NCI-H1048 (cell line): ENCODE data around the gene UNKL.

Source experiments
- DNase-seq: peaks from one replicate; lab custom pipeline; 2025; lab: John Stamatoyannopoulos, UW

The UNKL gene

GRCh38 chr16:1375741-1376410, 38.6 kb downstream of the UNKL start:
- no peak for DNase-seq

- no peak for DNase-seq
Observed at GRCh38 chr16:1375298-1375640, 39.2 kb downstream of the UNKL start.

GRCh38 chr16:1374418-1375297, 39.8 kb downstream of the UNKL start:
- no peak for DNase-seq

- no peak for DNase-seq
Observed at GRCh38 chr16:1372292-1372950, 42.1 kb downstream of the UNKL start.

GRCh38 chr16:1371054-1371978, 43.2 kb downstream of the UNKL start:
- DNase-seq = no peak

- no peak for DNase-seq
Observed at GRCh38 chr16:1367486-1368174, 46.9 kb downstream of the UNKL start.

- DNase-seq = no peak
Observed at GRCh38 chr16:1366712-1367299, 47.7 kb downstream of the UNKL start.

GRCh38 chr16:1366060-1366711, 48.3 kb downstream of the UNKL start:
- DNase-seq = no peak

GRCh38 chr16:1364510-1364909, 50.0 kb downstream of the UNKL start:
- no peak for DNase-seq

GRCh38 chr16:1363501-1364041, 50.9 kb downstream of the UNKL start:
- no peak for DNase-seq

- DNase-seq = no peak
Observed at GRCh38 chr16:1362807-1363206, 51.7 kb downstream of the UNKL start.

- no peak for DNase-seq
Observed at GRCh38 chr16:1361685-1362360, 52.7 kb downstream of the UNKL start.

- no peak for DNase-seq
Observed at GRCh38 chr16:1357906-1358566, 56.5 kb downstream of the UNKL start.

GRCh38 chr16:1356061-1356900, 58.2 kb downstream of the UNKL start:
- DNase-seq = no peak

- DNase-seq = no peak
Observed at GRCh38 chr16:1355591-1355990, 58.9 kb downstream of the UNKL start.

GRCh38 chr16:1354815-1355540, 59.5 kb downstream of the UNKL start:
- no peak for DNase-seq
